ENCODE results near the gene OR51L1. TPM values are rescaled to one million over a fixed set of nuclear protein-coding genes. Genes with fewer than 3 reads are reported as not detected.
"Not testable (repeated sequence)": the region's sequence is repeated elsewhere in the genome, so short reads cannot be mapped to it uniquely, and the experiment has no call there.

OR51L1 gene, protein sequence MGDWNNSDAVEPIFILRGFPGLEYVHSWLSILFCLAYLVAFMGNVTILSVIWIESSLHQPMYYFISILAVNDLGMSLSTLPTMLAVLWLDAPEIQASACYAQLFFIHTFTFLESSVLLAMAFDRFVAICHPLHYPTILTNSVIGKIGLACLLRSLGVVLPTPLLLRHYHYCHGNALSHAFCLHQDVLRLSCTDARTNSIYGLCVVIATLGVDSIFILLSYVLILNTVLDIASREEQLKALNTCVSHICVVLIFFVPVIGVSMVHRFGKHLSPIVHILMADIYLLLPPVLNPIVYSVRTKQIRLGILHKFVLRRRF
- not detected for total RNA-seq
- not detected for polyA plus RNA-seq
- long read RNA-seq, donor 1, result 0 reads
- long read RNA-seq, donor 2, result 0 reads

DNA sequence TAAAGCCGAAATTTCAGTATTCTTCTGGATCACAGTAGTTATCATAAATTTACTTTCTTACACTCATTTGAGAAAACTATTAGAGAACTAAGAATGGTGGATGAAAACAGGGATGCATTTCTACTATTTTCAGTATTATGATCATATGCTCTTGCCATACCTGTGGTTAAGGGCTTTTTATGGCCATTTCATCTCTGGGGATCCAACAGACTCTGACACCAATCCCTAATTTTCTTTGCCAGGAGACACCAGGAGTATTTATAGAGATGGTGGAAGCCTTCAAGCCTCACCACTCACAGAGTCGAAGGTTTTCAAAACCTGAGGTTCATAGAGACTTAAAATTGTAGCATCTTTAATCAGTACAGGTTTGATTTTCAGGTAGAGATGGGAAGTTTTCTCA lies at the start of gene OR51L1:
Gene OR51L1, plus strand, starts transcription at position 301 of the 400 bp plus-strand sequence. CDS start 4,132 bp downstream, outside the sequence.
- 85 to 91% methylated on average over 2 of the region's 2 CpGs for WGBS, 2 donors
- intact Hi-C loops (cut with DNase I), result no loop called here
- Histone ChIP-seq H3K4me1 (ENCODE audit: control insufficient read depth in 1 of 2, insufficient read depth in 2 of 2, low read length in 2 of 2) (no peaks in the 10 kb centered on the region), H3K27ac (ENCODE audit: low read depth in 1 of 2, low read length in 2 of 2) (no peak within 1 kb of the TSS), H3K27me3 (ENCODE audit: control insufficient read depth in 1 of 2, insufficient read depth in 2 of 2, low read length in 1 of 2) (no peaks in the 10 kb centered on the region), H3K36me3 (ENCODE audit: control insufficient read depth in 1 of 2, insufficient read depth in 2 of 2, low read length in 1 of 2) (no peaks in the 10 kb centered on the region), H3K9me3 (ENCODE audit: control insufficient read depth, low read length) (no peaks in the 10 kb centered on the region), H3K4me3 (ENCODE audit: low read length in 2 of 2) (no peak within 1 kb of the TSS)
- no peak for ATAC-seq (ENCODE audit: low FRiP score)
- DNase-seq, result no peak

DNA sequence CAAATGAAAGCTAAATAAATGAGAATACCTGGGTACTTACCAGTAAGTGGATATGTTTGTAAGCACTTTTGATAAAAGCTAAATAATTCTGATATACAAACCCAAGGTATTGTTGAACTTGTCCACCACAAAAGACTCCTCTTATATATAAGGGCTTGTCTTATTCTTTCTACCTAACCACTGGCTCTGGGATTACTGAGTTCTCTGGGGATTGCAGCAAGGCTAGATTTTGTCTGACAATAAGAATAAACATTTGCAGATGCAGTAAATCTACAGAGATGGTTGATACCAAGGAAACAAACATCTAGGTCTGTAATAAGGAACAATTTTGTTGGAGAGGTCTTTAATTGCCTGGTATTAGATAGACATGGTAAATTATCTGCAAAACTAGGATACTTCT lies 47.1 kb upstream of the OR51L1 start, which contains the start of gene OR51A4:
Gene OR51A4, minus strand, starts transcription at position 101 of the 400 bp plus-strand sequence. CDS start 505 bp downstream, outside the sequence.
- intact Hi-C loops (cut with DNase I), result no loop called here
- H3K27ac ChIP-seq (ENCODE audit: low read depth in 1 of 2, low read length in 2 of 2), result no peak within 1 kb of the TSS
- H3K4me3 ChIP-seq (ENCODE audit: low read length in 2 of 2), result no peak within 1 kb of the TSS
- H3K4me1 ChIP-seq (ENCODE audit: control insufficient read depth in 1 of 2, insufficient read depth in 2 of 2, low read length in 2 of 2), result no peaks in the 10 kb centered on the region
- H3K36me3 ChIP-seq (ENCODE audit: control insufficient read depth in 1 of 2, insufficient read depth in 2 of 2, low read length in 1 of 2), result no peaks in the 10 kb centered on the region
- DNase-seq, result no peak
- no peaks in the 10 kb centered on the region for H3K27me3 ChIP-seq (ENCODE audit: control insufficient read depth in 1 of 2, insufficient read depth in 2 of 2, low read length in 1 of 2)
- no peak for ATAC-seq (ENCODE audit: low FRiP score)
- no peaks in the 10 kb centered on the region for H3K9me3 ChIP-seq (ENCODE audit: control insufficient read depth, low read length)

DNA sequence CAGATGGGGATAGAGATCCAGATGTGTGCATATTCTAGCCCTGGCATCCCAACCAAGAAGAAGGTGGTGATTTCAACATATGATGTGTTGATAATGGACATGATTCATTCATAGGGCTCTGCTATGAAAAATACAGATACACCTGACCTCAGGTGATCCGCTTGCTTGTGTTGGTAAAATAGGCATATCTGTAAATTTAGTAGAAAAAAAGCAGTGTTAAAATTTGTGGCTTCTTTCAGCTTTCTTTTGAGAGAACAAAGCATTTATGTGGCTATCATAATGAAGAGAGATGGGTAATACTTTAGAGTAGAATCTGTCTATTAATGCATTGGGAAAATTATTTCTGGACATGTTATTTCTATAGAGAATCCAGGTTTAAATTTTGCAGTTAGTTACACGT lies 39.0 kb upstream of the OR51L1 start, which contains the start of gene OR51A2:
Gene OR51A2, minus strand, starts transcription at position 101 of the 400 bp plus-strand sequence. Its CDS starts 0 bp downstream, at position 101.
- intact Hi-C loops (cut with DNase I), result not testable (repeated sequence)

DNA sequence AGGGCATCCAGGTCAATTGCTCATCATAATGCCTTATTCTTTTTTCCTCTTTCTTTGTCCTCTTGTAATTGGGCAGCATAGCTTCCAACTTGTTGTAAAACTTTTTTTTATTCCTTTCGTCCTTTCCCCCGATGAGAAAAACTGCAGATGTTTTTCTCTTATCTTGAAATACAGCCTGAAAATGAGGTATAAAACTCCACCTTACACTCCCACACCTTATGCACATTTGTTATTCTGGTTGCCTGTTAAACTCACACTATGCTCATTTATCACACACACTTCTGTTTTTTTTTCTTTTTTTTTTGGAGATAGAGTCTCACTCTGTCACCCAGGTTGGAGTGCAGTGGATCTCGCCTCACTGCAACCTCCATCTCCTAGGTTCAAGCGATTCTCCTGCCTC lies 37.3 kb upstream of the OR51L1 start:
- H3K4me1 ChIP-seq (ENCODE audit: control insufficient read depth in 1 of 2, insufficient read depth in 2 of 2, low read length in 2 of 2), result no peaks in the 10 kb centered on the region
- intact Hi-C loops (cut with DNase I), result no loop called here
- 79 to 82% methylated on average over 4 of the region's 4 CpGs for WGBS, 2 donors
- peaks cover 0 to 1% of the 10 kb centered on the region in 2 donors for H3K27me3 ChIP-seq (ENCODE audit: control insufficient read depth in 1 of 2, insufficient read depth in 2 of 2, low read length in 1 of 2)
- ATAC-seq (ENCODE audit: low FRiP score) (no peak), DNase-seq (no peak)
- H3K27ac ChIP-seq (ENCODE audit: low read depth in 1 of 2, low read length in 2 of 2), result no peak overlapping the region
- H3K36me3 ChIP-seq (ENCODE audit: control insufficient read depth in 1 of 2, insufficient read depth in 2 of 2, low read length in 1 of 2), result no peaks in the 10 kb centered on the region
- no peaks in the 10 kb centered on the region for H3K9me3 ChIP-seq (ENCODE audit: control insufficient read depth, low read length)
- H3K4me3 ChIP-seq (ENCODE audit: low read length in 2 of 2), result no peak overlapping the region

More for the DNA sequence above, 39.0 kb upstream of the OR51L1 start, which contains the start of gene OR51A2:
- not testable (repeated sequence) for DNase-seq; H3K9me3 ChIP-seq (ENCODE audit: control insufficient read depth, low read length); H3K27ac ChIP-seq (ENCODE audit: low read depth in 1 of 2, low read length in 2 of 2); ATAC-seq (ENCODE audit: low FRiP score); H3K4me3 ChIP-seq (ENCODE audit: low read length in 2 of 2); H3K36me3 ChIP-seq (ENCODE audit: control insufficient read depth in 1 of 2, insufficient read depth in 2 of 2, low read length in 1 of 2); H3K4me1 ChIP-seq (ENCODE audit: control insufficient read depth in 1 of 2, insufficient read depth in 2 of 2, low read length in 2 of 2); H3K27me3 ChIP-seq (ENCODE audit: control insufficient read depth in 1 of 2, insufficient read depth in 2 of 2, low read length in 1 of 2)
- WGBS, 2 donors, result 61 to 67% methylated on average over 2 of the region's 2 CpGs

- WGBS, 2 donors, result 77 to 85% methylated on average over 3 of the region's 3 CpGs
- DNase-seq (no peak), ATAC-seq (ENCODE audit: low FRiP score) (no peak)
- Histone ChIP-seq H3K36me3 (ENCODE audit: control insufficient read depth in 1 of 2, insufficient read depth in 2 of 2, low read length in 1 of 2) (no peaks in the 10 kb centered on the region), H3K4me1 (ENCODE audit: control insufficient read depth in 1 of 2, insufficient read depth in 2 of 2, low read length in 2 of 2) (no peaks in the 10 kb centered on the region), H3K27ac (ENCODE audit: low read depth in 1 of 2, low read length in 2 of 2) (no peak overlapping the region), H3K27me3 (ENCODE audit: control insufficient read depth in 1 of 2, insufficient read depth in 2 of 2, low read length in 1 of 2) (peaks cover 0 to 1% of the 10 kb centered on the region in 2 donors), H3K4me3 (ENCODE audit: low read length in 2 of 2) (no peak overlapping the region), H3K9me3 (ENCODE audit: control insufficient read depth, low read length) (no peaks in the 10 kb centered on the region)
- intact Hi-C loops (cut with DNase I), result no loop called here
Observed at GRCh38 chr11:4960877-4961276, 33.8 kb upstream of the OR51L1 start.

DNA sequence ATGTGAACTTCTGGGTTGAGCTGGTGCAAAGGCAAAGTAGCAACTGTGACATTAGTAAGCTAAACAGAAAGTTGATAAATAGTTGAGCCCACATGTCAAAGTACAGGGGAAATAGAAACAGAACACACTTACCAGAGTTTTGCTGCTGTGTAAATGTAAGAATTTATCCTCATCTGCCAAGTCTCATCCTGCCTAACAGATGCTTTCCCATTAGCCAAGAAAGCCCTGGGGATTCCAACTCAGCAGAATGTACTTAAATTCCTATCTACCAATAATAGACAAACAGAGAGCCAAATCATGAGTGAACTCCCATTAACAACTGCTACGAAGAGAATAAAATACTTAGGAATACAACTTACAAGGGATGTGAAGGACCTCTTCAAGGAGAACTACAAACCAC lies 31.8 kb upstream of the OR51L1 start:
- intact Hi-C loops (cut with DNase I), result no loop called here
- ATAC-seq (ENCODE audit: low FRiP score) (no peak), DNase-seq (no peak)
- H3K4me3 ChIP-seq (ENCODE audit: low read length in 2 of 2), result no peak overlapping the region
- no peak overlapping the region for H3K27ac ChIP-seq (ENCODE audit: low read depth in 1 of 2, low read length in 2 of 2)
- 26 to 44% methylated on average over 1 of the region's 1 CpG for WGBS, 2 donors
- no peaks in the 10 kb centered on the region for H3K9me3 ChIP-seq (ENCODE audit: control insufficient read depth, low read length)
- H3K4me1 ChIP-seq (ENCODE audit: control insufficient read depth in 1 of 2, insufficient read depth in 2 of 2, low read length in 2 of 2), result no peaks in the 10 kb centered on the region
- peaks cover 0 to 1% of the 10 kb centered on the region in 2 donors for H3K27me3 ChIP-seq (ENCODE audit: control insufficient read depth in 1 of 2, insufficient read depth in 2 of 2, low read length in 1 of 2)
- no peaks in the 10 kb centered on the region for H3K36me3 ChIP-seq (ENCODE audit: control insufficient read depth in 1 of 2, insufficient read depth in 2 of 2, low read length in 1 of 2)

DNA sequence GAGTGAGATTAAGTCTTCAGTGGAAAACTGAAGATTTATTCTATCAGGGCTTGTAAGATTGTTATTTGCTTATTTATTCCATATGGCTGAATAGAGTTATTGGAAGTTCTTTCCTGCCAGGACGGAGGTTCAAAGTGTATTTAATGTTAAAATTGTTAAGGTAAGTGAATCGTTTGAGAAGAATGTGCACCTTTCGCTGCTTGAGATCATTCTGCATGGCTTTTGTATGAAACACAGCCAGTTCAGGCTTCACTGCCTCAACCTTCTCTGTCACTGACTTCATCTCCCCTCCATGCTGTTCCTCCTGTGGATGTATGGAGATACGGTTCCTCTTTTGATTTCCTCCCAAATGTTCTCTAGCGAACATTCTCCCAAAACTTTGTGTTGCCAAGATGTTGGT lies 19.2 kb upstream of the OR51L1 start:
- DNase-seq (no peak), ATAC-seq (ENCODE audit: low FRiP score) (no peak)
- 81 to 86% methylated on average over 5 of the region's 5 CpGs for WGBS, 2 donors
- peaks cover 3% of the 10 kb centered on the region for H3K9me3 ChIP-seq (ENCODE audit: control insufficient read depth, low read length)
- H3K4me1 ChIP-seq (ENCODE audit: control insufficient read depth in 1 of 2, insufficient read depth in 2 of 2, low read length in 2 of 2), result no peaks in the 10 kb centered on the region
- no peak overlapping the region for H3K4me3 ChIP-seq (ENCODE audit: low read length in 2 of 2)
- no peaks in the 10 kb centered on the region for H3K36me3 ChIP-seq (ENCODE audit: control insufficient read depth in 1 of 2, insufficient read depth in 2 of 2, low read length in 1 of 2)
- no peaks in the 10 kb centered on the region for H3K27me3 ChIP-seq (ENCODE audit: control insufficient read depth in 1 of 2, insufficient read depth in 2 of 2, low read length in 1 of 2)
- no peak overlapping the region for H3K27ac ChIP-seq (ENCODE audit: low read depth in 1 of 2, low read length in 2 of 2)
- intact Hi-C loops (cut with DNase I), result no loop called here

GRCh38 chr11:4979036-4979435 lies 15.6 kb upstream of the OR51L1 start:
- H3K4me3 ChIP-seq (ENCODE audit: low read length in 2 of 2), result no peak overlapping the region
- no peaks in the 10 kb centered on the region for H3K9me3 ChIP-seq (ENCODE audit: control insufficient read depth, low read length)
- 31 to 33% methylated on average over 3 of the region's 3 CpGs for WGBS, 2 donors
- intact Hi-C loops (cut with DNase I), result no loop called here
- H3K27me3 ChIP-seq (ENCODE audit: control insufficient read depth in 1 of 2, insufficient read depth in 2 of 2, low read length in 1 of 2), result no peaks in the 10 kb centered on the region
- no peak overlapping the region for H3K27ac ChIP-seq (ENCODE audit: low read depth in 1 of 2, low read length in 2 of 2)
- ATAC-seq (ENCODE audit: low FRiP score) (no peak), DNase-seq (no peak)
- H3K36me3 ChIP-seq (ENCODE audit: control insufficient read depth in 1 of 2, insufficient read depth in 2 of 2, low read length in 1 of 2), result no peaks in the 10 kb centered on the region
- H3K4me1 ChIP-seq (ENCODE audit: control insufficient read depth in 1 of 2, insufficient read depth in 2 of 2, low read length in 2 of 2), result no peaks in the 10 kb centered on the region

DNA sequence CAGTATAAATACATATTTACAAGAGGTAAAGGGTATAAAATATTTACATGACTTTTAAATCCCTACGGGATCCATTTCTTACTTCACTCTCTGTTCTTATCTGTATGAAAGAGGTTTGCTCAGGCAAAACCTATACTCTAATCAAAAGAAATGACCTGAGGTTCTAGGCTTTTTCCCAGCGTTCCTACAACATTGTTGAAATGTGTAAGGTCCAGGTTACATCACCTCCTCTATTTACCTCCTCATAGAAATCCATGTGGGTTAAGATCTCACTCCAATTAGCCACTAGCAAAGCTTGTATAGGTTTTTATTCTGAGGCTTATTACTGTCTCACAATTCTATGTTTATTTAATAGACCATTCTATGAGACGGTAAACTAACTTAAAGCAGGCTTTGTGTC lies 12.0 kb upstream of the OR51L1 start:
- DNase-seq, result no peak
- intact Hi-C loops (cut with DNase I), result no loop called here
- ATAC-seq (ENCODE audit: low FRiP score), result no peak
- H3K27ac ChIP-seq (ENCODE audit: low read depth in 1 of 2, low read length in 2 of 2), result no peak overlapping the region
- WGBS, 2 donors, result 73 to 76% methylated on average over 3 of the region's 3 CpGs
- H3K9me3 ChIP-seq (ENCODE audit: control insufficient read depth, low read length), result no peaks in the 10 kb centered on the region
- no peak overlapping the region for H3K4me3 ChIP-seq (ENCODE audit: low read length in 2 of 2)
- no peaks in the 10 kb centered on the region for H3K4me1 ChIP-seq (ENCODE audit: control insufficient read depth in 1 of 2, insufficient read depth in 2 of 2, low read length in 2 of 2)
- H3K27me3 ChIP-seq (ENCODE audit: control insufficient read depth in 1 of 2, insufficient read depth in 2 of 2, low read length in 1 of 2), result no peaks in the 10 kb centered on the region
- H3K36me3 ChIP-seq (ENCODE audit: control insufficient read depth in 1 of 2, insufficient read depth in 2 of 2, low read length in 1 of 2), result no peaks in the 10 kb centered on the region
